Lower leg skin (tissue), 4 donors: Measurements from ENCODE around the gene ENTR1. TPM values are rescaled to one million over a fixed set of nuclear protein-coding genes. Genes with fewer than 3 reads are reported as not detected.
A peak's percentile ranks its signal among the peaks of the same experiment; 100 is the strongest.

Experiments
- DNase-seq, 2 donors: peaks; one replicate each; pipeline ENCODE4 v3.0.0-alpha.2; 2019; ENCODE audit warnings: low spot score in 2 of 2
- H3K4me3 ChIP-seq: fragments of 200-600 bp; sonication (generic); 2 replicates; pipeline ENCODE4 v1.5.1; 2017; ENCODE audit warnings: mild to moderate bottlenecking, low read depth; ENCODE audit not compliant: poor library complexity, severe bottlenecking
- POLR2A ChIP-seq, 2 donors: fragments of 450-650 bp; IDR thresholded peaks; one replicate each; pipeline ENCODE4 v1.6.1; 2016 to 2017; ENCODE audit warnings: antibody characterized with exemption in 2 of 2, mild to moderate bottlenecking in 1 of 2, moderate library complexity in 1 of 2
- WGBS, 2 donors: methylation state at CpG; one replicate each; pipeline ENCODE4 v1.1.5; 2018; 5-methylcytosine and 5-hydroxymethylcytosine counted together
- intact Hi-C: fragments of 100-400 bp; cut with DNase I; formaldehyde crosslinking; loops from one replicate; pipeline ENCODE4 v1.15.0; 2023; ENCODE audit warnings: low total_unique reads
- total RNA-seq, 4 donors: library from RNA; depleted of rRNA; stranded (reverse); fragments of >200 nt; gene quantifications; one replicate each; pipeline ENCODE4 v1.1.0, GENCODE V29; 2016
- TF ChIP-seq, protein P1 (sequence below), 3 donors: fragments of 450-650 bp; IDR thresholded peaks; one replicate each; pipeline ENCODE4 v1.5.1; 2016; ENCODE audit warnings: antibody characterized with exemption in 3 of 3, mild to moderate bottlenecking in 3 of 3, moderate library complexity in 2 of 3

The ENTR1 gene
- total RNA-seq, 4 donors from 2014 or later: 29.8 to 46.2 (median 36.6) TPM

DNA sequence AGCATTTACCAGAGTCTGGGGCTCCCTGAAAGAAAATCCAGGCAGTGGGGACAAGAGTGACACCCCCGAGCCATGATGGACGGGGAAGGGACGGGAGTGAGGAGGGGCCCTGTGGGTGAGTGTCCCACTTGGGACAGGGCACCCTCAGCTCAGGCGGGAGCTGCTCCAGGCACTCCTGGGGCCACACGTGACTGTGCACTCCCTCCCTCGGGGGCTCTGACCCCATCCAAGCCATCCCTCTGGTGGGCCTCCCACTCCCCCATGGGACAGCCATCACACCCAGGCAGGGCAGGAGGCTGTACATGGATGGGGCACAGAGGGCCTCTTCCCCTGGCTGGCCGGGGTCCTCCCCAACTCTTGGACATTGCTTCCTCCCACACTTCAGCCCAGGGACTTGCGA is 34.0 kb downstream of the ENTR1 start:
- no peak overlapping the region for H3K4me3 ChIP-seq
- no peak for TF ChIP-seq POLR2A (IDR thresholded peaks at IDR 0.05)
- TF ChIP-seq, protein P1, sequence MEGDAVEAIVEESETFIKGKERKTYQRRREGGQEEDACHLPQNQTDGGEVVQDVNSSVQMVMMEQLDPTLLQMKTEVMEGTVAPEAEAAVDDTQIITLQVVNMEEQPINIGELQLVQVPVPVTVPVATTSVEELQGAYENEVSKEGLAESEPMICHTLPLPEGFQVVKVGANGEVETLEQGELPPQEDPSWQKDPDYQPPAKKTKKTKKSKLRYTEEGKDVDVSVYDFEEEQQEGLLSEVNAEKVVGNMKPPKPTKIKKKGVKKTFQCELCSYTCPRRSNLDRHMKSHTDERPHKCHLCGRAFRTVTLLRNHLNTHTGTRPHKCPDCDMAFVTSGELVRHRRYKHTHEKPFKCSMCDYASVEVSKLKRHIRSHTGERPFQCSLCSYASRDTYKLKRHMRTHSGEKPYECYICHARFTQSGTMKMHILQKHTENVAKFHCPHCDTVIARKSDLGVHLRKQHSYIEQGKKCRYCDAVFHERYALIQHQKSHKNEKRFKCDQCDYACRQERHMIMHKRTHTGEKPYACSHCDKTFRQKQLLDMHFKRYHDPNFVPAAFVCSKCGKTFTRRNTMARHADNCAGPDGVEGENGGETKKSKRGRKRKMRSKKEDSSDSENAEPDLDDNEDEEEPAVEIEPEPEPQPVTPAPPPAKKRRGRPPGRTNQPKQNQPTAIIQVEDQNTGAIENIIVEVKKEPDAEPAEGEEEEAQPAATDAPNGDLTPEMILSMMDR (IDR thresholded peaks at IDR 0.05): no peak
- WGBS, 2 donors: 56 to 77% methylated on average over 6 to 8 of the region's 8 CpGs
- no peak for DNase-seq
- intact Hi-C loops: no loop called here

DNA sequence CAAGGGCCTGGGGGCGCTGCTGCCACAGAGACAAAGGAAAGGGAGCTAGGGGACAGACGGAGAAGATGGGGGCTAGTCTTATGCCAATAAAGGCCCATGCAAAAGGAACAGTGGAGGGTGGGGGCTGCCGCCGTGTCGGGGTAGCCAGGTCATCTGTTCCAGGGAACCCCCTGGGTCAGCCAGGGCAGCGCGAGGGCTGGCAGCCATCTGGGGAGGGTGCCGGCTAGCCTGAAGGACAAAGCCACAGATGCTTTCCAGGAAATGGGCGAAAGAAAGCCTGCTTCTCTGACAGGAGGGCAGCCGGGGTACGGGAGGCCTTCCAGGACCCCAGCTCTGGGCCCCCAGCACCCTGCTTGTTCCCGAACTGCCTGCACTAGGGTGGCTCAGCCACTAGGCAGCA is 35.3 kb downstream of the ENTR1 start:
- intact Hi-C loops: no loop called here
- WGBS, 2 donors: 87 to 91% methylated on average over 12 of the region's 12 CpGs
- H3K4me3 ChIP-seq: no peak overlapping the region
- no peak for DNase-seq
- TF ChIP-seq, protein P1 (IDR thresholded peaks at IDR 0.05): no peak
- TF ChIP-seq POLR2A (IDR thresholded peaks at IDR 0.05): no peak

DNA sequence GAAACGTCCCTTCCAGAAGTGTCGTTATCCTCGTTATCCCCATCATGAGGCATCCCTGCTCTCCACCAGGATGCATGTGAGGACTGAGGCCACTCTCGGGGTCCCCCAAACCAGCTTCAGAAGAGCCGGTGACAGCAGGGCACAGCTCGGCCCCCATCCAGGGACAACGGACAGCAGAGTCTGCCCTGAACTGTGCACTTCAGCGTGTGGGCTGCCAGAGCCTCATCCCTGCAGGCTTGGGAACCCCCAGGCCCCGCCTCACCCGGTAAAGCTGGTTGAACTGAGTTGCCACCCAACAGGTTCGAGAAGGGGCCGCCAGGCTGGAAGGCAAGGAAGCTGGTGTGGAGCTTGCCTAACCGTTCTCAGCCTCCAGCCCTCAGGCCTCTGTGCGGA is 36.2 kb downstream of the ENTR1 start:
- intact Hi-C loops: no loop called here
- TF ChIP-seq, protein P1 (IDR thresholded peaks at IDR 0.05): no peak
- no peak for TF ChIP-seq POLR2A (IDR thresholded peaks at IDR 0.05)
- WGBS, 2 donors: 60 to 67% methylated on average over 13 to 14 of the region's 14 CpGs
- DNase-seq: no peak
- no peak overlapping the region for H3K4me3 ChIP-seq

DNA sequence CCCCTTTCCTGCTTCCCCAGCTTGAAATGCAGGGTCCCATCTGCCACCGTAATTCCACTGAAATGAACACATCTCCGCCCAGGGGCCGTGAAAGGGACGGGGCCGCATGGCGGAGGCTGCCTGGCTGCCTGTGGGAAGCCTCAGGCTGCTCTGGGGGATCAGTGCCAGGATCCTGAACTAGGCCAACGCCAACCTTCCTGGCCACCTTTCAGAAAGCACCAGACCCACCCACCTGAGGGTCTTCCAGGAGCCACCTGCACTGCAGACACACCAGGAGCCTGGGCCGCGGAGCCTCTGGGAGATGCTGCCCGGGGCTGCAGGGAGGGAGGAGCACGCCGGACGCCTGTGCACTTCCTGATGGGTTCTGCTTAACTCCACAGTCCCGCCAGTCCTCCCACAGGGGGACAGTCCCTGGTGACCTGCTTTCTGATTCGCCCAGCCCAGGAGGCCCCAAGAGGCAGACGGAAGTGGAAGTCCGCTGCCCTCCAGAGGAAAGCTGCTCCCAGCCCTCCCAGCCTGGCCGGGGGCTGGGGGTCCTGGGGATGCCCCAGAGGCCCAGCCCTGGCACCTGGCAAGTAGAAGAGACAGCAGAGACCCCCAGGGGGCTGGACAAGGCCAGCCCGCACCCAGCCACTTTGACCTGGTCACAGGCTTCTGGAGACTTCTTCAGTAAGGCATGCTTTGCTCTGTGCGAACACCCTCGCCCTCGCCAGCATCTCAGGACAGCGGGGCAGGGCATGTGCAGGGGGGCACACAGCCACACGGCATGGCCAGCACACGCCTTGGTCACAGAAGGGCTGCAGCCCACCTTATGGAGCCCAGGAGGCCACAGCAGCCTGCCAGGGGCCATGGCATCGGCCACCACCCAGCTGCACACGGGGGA is 36.9 kb downstream of the ENTR1 start, which contains the start of gene CARD9:
TSS of gene CARD9 (minus strand) at position 370 of the 883 bp plus-strand sequence. CDS start 1,591 bp downstream, outside the sequence.
- no peak for DNase-seq
- no peak for TF ChIP-seq POLR2A (IDR thresholded peaks at IDR 0.05)
- TF ChIP-seq, protein P1 (IDR thresholded peaks at IDR 0.05): no peak
- H3K4me3 ChIP-seq: peak within 1 kb of the TSS; percentile 11
- WGBS, 2 donors: 43 to 50% methylated on average over 22 of the region's 27 CpGs
- intact Hi-C loops: no loop called here

DNA sequence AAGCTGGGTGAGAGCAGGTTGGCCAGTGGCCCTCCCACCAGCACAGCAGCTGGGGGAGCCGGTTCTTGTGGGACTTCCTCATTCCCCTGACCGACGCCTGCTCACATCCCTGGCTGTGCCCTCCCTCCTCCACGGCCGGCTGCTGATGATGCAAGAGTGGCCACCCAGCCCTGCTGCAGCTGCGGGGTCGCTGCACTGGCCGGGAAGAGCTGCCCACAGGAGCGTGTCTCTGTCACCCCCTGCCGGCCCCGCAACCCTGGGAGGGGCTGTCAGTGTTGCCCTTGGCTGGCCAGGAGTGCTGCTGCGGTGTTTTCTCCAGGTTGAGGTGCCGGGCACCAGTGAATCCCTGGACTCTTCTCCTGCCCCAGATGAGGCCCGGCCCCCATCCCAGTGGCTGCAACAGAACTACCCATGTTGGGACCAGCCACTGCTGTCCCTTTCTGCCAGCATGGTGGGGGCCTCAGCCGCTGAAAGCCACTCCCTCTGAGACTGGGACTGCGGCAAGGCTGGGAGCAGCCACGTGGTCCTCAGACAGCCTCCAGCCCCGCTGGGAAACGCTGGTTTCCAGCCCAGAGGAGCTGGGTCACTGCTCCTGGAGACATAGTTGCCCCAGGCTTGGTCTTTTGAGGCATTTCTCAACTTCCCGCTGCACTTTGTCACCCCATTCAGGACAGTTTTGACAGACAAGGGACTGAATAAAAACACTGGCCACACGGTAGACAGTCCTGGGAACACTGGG is 37.7 kb downstream of the ENTR1 start:
- DNase-seq: no peak
- TF ChIP-seq, protein P1 (IDR thresholded peaks at IDR 0.05): no peak
- TF ChIP-seq POLR2A (IDR thresholded peaks at IDR 0.05): no peak
- WGBS, 2 donors: 17 to 31% methylated on average over 18 to 19 of the region's 21 CpGs
- intact Hi-C loops: no loop called here
- peak overlapping the region; percentile 11 for H3K4me3 ChIP-seq
